Fibroblast of villous mesenchyme (primary cell): ENCODE data around the gene NKX3-2. TPM values are rescaled to one million over a fixed set of nuclear protein-coding genes. Genes with fewer than 3 reads are reported as not detected.
A peak's percentile ranks its signal among the peaks of the same experiment; 100 is the strongest.

Source experiments
- DNase-seq: peaks from one replicate; pipeline ENCODE4 v3.0.0-alpha.2; 2010; ENCODE audit warnings: low read depth
- H3K4me3 ChIP-seq: 2 replicates; pipeline ENCODE4 v1.5.1; 2011; ENCODE audit warnings: low read depth, mild to moderate bottlenecking, low read length
- total RNA-seq: library from RNA; depleted of rRNA; stranded (reverse); fragments of >200 nt; gene quantifications from 2 replicates; pipeline ENCODE4 v1.2.3, GENCODE V29; 2012
- TF ChIP-seq, protein P1 (sequence below): IDR thresholded peaks from 2 replicates; pipeline ENCODE4 v1.5.1; 2012; ENCODE audit warnings: low read depth, mild to moderate bottlenecking, low read length; ENCODE audit not compliant: insufficient read depth

NKX3-2 gene
- total RNA-seq, 1 donor = under 0.01 TPM

GRCh38 chr4:13553081-13553480 is 8.8 kb upstream of the NKX3-2 start:
- H3K4me3 ChIP-seq = no peak overlapping the region
- DNase-seq = no peak
- TF ChIP-seq, protein P1, sequence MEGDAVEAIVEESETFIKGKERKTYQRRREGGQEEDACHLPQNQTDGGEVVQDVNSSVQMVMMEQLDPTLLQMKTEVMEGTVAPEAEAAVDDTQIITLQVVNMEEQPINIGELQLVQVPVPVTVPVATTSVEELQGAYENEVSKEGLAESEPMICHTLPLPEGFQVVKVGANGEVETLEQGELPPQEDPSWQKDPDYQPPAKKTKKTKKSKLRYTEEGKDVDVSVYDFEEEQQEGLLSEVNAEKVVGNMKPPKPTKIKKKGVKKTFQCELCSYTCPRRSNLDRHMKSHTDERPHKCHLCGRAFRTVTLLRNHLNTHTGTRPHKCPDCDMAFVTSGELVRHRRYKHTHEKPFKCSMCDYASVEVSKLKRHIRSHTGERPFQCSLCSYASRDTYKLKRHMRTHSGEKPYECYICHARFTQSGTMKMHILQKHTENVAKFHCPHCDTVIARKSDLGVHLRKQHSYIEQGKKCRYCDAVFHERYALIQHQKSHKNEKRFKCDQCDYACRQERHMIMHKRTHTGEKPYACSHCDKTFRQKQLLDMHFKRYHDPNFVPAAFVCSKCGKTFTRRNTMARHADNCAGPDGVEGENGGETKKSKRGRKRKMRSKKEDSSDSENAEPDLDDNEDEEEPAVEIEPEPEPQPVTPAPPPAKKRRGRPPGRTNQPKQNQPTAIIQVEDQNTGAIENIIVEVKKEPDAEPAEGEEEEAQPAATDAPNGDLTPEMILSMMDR = no peak

- peak; percentile 82 for DNase-seq
- peak overlapping the region; percentile 64 for H3K4me3 ChIP-seq
- TF ChIP-seq, protein P1 = peak; percentile 88
These were observed 4.8 kb upstream of the NKX3-2 start for GRCh38 chr4:13548984-13549546.

GRCh38 chr4:13548059-13548983 is 4.0 kb upstream of the NKX3-2 start:
- TF ChIP-seq, protein P1 = no peak
- H3K4me3 ChIP-seq = peak overlapping the region; percentile 64
- DNase-seq = no peak

- TF ChIP-seq, protein P1 = no peak
- no peak for DNase-seq
- peak overlapping the region; percentile 59 for H3K4me3 ChIP-seq
These were observed 3.3 kb upstream of the NKX3-2 start for GRCh38 chr4:13547485-13548041.

GRCh38 chr4:13546941-13547484 is 2.7 kb upstream of the NKX3-2 start:
- H3K4me3 ChIP-seq = peak overlapping the region; percentile 59
- DNase-seq = no peak

More at GRCh38 chr4:13546941-13547484, 2.7 kb upstream of the NKX3-2 start:
- TF ChIP-seq, protein P1 = no peak
